ENCODE results near the gene MLXIP. TPM values are rescaled to one million over a fixed set of nuclear protein-coding genes. Genes with fewer than 3 reads are reported as not detected.
"Not testable (repeated sequence)": the region's sequence is repeated elsewhere in the genome, so short reads cannot be mapped to it uniquely, and the experiment has no call there.

Gene MLXIP
- total RNA-seq, 1 donor from 2014 or later = 48.7 TPM

GRCh38 chr12:122102331-122102730 lies 23.8 kb downstream of the MLXIP start:
- Mint-ChIP-seq H3K9me3 (ENCODE audit: low read depth) (peaks cover 3% of the 10 kb centered on the region), H3K27ac (no peak overlapping the region), H3K4me1 (ENCODE audit: low read depth) (peaks cover 34% of the 10 kb centered on the region), H3K27me3 (no peaks in the 10 kb centered on the region), H3K36me3 (ENCODE audit: insufficient read depth) (peaks cover 1% of the 10 kb centered on the region), H3K4me3 (ENCODE audit: low read depth) (no peak overlapping the region)
- no peak for TF ChIP-seq CTCF (IDR thresholded peaks at IDR 0.05; ENCODE audit: unreplicated experiment)
- no peak for DNase-seq (ENCODE audit: low spot score, unreplicated experiment)

GRCh38 chr12:122104844-122105243 lies 26.3 kb downstream of the MLXIP start:
- no peak for DNase-seq (ENCODE audit: low spot score, unreplicated experiment)
- Mint-ChIP-seq H3K27ac (no peak overlapping the region), H3K27me3 (no peaks in the 10 kb centered on the region), H3K36me3 (ENCODE audit: insufficient read depth) (peaks cover 1% of the 10 kb centered on the region), H3K4me3 (ENCODE audit: low read depth) (no peak overlapping the region), H3K9me3 (ENCODE audit: low read depth) (peaks cover 3% of the 10 kb centered on the region), H3K4me1 (ENCODE audit: low read depth) (peaks cover 16% of the 10 kb centered on the region)
- TF ChIP-seq CTCF (IDR thresholded peaks at IDR 0.05; ENCODE audit: unreplicated experiment) = no peak

DNA sequence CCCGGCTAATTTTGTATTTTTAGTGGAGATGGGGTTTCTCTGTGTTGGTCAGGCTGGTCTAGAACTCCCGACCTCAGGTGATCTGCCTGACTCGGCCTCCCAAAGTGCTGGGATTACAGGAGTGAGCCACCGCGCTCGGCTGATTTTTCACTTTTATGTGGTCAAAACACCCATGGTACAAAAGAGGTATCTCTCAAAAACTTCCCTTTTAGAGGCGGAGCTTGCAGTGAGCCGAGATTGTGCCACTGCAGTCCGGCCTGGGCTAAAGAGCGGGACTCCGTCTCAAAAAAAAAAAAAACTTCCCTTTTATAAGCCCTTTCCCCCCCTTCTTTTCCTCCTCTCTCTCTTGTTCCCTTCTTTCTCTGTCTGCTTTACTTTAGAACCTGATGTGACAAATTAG lies 26.9 kb downstream of the MLXIP start:
- H3K27me3 Mint-ChIP-seq; H3K9me3 Mint-ChIP-seq (ENCODE audit: low read depth); H3K36me3 Mint-ChIP-seq (ENCODE audit: insufficient read depth); H3K4me3 Mint-ChIP-seq (ENCODE audit: low read depth); DNase-seq (ENCODE audit: low spot score, unreplicated experiment); H3K27ac Mint-ChIP-seq: not testable (repeated sequence)
- peaks cover 13% of the 10 kb centered on the region for H3K4me1 Mint-ChIP-seq (ENCODE audit: low read depth)

DNA sequence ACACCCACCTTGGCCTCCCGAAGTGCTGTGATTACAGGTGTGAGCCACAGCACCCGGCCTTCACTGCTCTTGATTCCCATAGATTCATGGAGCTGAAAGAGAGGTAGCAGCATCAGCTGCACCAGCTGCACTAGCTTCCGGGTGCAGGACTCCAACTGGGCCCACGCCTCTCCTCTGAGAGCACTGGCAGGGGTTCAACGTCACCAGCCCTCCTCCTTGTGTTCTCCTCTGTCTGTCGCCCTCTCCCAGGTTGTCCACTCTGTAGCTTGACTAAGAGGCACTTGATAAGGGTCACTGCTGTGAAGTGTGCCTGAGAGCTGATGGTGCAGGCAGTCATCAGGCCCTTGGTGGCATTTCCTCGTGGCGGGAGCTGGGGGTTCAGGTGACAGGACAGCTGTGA lies 28.3 kb downstream of the MLXIP start:
- no peak for DNase-seq (ENCODE audit: low spot score, unreplicated experiment)
- Mint-ChIP-seq H3K4me1 (ENCODE audit: low read depth) (peaks cover 20% of the 10 kb centered on the region), H3K27me3 (no peaks in the 10 kb centered on the region), H3K4me3 (ENCODE audit: low read depth) (no peak overlapping the region), H3K27ac (no peak overlapping the region), H3K9me3 (ENCODE audit: low read depth) (peaks cover 3% of the 10 kb centered on the region), H3K36me3 (ENCODE audit: insufficient read depth) (peaks cover 1% of the 10 kb centered on the region)
- TF ChIP-seq CTCF (IDR thresholded peaks at IDR 0.05; ENCODE audit: unreplicated experiment) = no peak

DNA sequence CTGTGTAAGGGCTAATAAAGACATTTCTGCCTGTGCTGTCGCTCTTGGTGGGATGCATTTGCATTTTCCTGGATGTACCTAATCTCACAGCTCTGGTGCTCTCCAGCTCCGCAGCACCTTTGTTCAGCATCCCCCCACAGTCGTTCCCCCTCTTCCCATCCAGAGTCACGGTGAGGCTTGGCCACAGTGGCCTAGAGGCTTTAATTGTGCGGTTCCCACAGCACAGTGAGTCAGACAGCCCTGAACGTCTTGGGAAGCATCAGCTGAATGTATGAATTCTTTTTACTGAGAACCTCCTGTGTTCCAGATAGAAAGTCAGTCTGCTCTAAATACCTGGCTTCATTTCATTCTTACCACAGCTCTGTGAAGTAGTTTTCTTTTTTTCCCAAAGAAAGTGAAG lies 28.7 kb downstream of the MLXIP start:
- Mint-ChIP-seq H3K36me3 (ENCODE audit: insufficient read depth) (peaks cover 1% of the 10 kb centered on the region), H3K4me1 (ENCODE audit: low read depth) (peaks cover 23% of the 10 kb centered on the region), H3K4me3 (ENCODE audit: low read depth) (no peak overlapping the region), H3K27ac (no peak overlapping the region), H3K9me3 (ENCODE audit: low read depth) (peaks cover 3% of the 10 kb centered on the region), H3K27me3 (no peaks in the 10 kb centered on the region)
- DNase-seq (ENCODE audit: low spot score, unreplicated experiment) = no peak
- no peak for TF ChIP-seq CTCF (IDR thresholded peaks at IDR 0.05; ENCODE audit: unreplicated experiment)

DNA sequence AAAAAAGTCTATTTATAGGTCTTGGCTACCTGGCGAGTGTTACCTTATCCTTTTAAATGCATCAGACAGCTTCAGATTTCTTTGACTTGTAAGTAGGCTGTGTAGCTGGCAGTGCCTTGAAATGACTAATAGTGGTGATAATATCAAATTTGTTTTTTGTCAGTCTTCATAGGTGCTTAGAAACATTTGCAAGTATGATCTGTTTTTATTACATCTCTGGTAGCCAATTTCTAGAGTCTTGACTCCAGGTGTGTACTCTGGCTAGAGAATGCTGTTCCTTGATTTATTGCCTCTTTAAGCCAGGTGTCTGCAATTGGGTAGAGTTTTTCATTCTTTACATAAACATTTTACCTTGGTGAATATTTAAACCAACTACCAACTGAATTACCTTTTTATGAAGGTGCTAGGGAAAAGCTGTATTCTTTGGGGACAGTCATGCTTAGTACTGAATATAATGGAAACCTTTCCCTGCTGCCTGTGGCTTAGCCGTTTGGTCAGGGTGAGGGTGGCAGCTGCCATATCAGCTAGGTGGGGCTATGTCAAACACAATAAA lies 32.6 kb downstream of the MLXIP start:
- Mint-ChIP-seq H3K27me3 (no peaks in the 10 kb centered on the region), H3K4me1 (ENCODE audit: low read depth) (peaks cover 22% of the 10 kb centered on the region), H3K9me3 (ENCODE audit: low read depth) (no peaks in the 10 kb centered on the region), H3K4me3 (ENCODE audit: low read depth) (no peak overlapping the region), H3K27ac (peak overlapping the region; percentile 87), H3K36me3 (ENCODE audit: insufficient read depth) (no peaks in the 10 kb centered on the region)
- no peak for TF ChIP-seq CTCF (IDR thresholded peaks at IDR 0.05; ENCODE audit: unreplicated experiment)
- no peak for DNase-seq (ENCODE audit: low spot score, unreplicated experiment)
